GM19238 (cell line): ENCODE results near the gene IL9.
A peak's percentile ranks its signal among the peaks of the same experiment; 100 is the strongest.

Experiments used
- DNase-seq: peaks from one replicate; pipeline ENCODE4 v3.0.0; 2011; ENCODE audit warnings: low spot score; ENCODE audit not compliant: insufficient read length

IL9 gene

DNA sequence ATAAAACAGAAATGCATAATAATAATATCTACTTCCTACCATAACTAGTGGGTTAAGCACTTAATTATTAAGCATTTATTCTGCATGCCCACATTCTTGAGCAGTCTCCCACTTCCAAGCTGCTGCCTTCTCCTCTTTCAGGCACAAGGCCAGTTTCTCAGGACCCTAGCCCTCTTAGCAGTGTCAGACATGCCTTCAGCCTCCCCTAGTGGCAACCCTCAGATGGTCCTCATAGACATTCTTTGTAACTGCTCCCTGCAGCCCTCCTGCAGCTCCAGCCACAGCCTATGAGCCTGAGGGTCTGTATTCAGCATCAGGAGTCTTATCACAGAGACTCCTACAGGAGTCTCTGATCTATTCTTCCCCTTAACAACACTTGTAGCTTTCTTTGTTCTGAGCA is 3.9 kb downstream of the IL9 start:
- DNase-seq = no peak

DNA sequence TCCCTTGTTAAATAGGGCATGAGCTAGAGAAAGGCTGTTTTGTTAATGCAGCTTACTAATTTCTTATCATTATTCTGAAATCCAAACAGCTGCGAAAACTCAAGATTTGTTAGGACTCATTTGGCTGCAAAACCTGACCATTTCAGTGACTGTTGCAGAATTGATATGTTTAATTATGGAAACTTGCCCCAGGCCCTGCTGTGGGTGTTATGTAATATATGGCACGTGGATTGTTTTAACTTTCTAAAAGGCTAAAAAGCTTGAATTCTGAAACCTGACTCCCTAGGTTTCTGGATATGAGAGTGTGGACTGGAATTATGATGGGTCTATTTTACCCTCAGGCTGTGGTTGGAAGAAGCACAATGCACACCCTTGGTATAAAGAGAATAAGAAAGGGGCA is 4.4 kb downstream of the IL9 start:
- no peak for DNase-seq

DNA sequence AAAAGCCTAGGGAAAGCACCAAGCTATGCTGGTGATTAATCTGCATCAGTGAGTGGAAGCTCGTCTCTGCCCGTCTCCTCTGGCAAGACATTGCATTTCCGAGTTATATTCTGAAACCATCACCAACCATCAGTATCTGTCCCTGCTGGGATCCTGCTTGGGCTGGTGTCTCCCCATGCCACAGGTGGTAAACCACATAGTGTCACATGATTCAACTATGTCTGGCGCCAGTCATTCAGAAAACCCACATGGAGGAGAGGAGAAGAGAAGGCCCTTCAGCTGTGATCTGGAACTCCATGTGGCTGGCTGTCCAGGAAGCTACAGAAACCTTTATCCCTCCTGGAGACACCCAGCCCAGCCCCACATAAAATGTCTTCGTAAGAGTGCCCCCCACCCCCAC is 4.8 kb downstream of the IL9 start:
- DNase-seq = no peak

DNA sequence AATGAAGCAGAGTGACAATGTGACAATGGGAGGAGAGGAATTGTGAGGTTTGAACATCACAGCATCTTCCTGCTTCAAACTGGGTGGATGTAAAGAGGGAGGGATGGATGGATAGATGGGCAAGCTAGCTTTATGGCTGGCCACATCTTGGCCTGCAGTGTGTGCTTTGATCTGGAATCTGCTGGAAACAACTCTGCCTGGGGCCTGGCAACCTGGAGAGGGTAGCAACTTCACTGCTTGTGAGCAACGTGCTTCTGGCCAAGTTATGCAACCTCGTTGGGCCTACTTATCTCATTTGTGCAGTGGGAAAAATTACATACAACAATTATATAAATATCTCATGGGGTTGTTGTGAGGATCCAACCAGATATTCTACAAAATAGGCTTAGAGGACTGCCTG is 5.3 kb downstream of the IL9 start:
- DNase-seq = no peak

DNA sequence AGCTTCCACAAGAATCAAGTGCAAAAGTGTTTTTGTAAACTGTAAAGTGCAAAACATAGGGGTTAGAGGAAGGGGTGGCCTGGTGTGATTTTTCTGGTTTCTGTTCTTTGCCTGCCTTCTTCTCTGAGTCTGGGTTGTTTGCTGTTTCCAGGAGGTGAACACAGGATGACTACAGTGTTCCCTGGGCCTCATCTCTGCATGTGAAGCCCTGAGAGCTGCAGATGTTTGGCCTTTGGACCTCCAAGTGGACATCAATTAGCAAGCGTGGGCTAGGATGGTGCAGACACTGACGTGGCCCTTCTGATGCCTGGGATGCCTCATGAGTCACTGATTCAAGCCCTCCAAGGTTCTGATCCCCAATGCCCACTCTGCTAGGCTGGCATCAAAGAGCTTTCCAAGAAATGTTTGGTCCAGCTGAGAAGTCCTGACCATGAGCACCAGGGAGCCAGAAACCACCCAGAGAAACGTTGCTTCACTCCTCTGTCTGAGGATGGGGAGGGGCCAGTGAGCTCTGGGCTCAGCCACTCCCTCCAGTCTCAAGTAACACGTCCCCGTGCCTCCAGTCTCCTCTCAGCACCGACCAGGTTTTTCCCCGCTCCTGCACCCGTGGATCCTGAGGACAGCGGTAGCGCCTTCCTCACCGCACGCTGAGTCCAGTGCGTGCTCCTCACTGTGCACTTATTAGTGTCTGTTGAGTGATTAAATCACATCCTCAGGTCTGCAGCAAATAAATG is 7.6 kb downstream of the IL9 start:
- no peak for DNase-seq

DNA sequence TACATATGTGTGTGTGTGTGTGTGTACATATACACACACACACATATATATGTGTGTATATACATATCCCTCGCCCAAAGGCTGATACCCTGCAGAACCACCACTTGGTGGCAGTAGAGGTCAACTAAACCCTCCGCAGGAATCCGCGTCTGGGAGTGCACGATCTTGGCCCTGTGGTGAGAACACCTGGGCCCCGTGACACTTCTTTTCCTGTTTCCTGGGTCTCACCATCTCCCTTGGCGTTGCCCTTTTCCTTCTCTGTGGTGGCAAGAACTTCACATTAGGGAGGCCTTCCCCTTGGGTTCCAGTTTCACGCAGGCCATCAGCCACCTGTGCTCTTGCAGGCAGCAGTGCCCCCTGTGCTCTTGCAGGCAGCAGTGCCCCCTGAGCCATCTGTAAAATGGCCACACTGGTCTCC is 8.2 kb downstream of the IL9 start:
- DNase-seq = peak; percentile 57

DNA sequence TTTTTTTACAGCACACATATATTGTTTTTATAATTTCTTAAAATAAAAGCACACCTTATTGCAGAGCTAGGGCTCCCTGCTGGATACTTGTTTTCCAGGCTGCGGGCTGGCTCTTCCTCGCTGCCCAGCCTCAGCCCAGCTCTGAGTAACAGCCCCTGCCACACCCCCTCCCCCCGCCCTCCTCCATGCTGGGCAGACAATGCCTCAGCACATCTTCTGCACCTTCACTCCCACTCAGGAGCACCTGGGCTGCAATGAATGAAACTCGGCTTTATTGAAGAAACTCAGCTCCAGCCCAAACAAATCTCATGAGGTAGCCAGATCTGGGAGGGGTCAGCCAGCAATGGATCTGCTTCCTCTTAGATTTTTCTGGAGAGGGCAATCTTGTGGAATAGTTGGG is 9.5 kb downstream of the IL9 start:
- DNase-seq = no peak

DNA sequence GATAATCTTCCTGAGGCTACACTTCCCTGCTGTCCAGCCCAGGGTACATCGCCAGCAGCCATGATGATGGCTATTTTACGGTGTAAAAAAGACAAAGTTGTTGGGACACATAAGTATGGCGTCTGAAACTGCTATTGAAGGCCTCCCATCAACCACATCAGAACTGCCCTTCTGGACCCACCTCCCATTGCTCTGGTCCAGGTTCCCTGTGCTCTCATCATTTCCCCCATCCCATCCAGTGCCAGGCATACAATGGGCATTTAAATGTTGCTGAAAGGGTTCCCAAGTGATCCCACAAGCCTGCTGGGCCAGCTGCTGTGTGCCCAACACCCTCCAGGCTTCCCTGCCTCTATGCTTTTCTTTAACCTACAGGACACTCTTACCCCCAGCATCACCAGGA is 10.6 kb downstream of the IL9 start:
- DNase-seq = no peak

DNA sequence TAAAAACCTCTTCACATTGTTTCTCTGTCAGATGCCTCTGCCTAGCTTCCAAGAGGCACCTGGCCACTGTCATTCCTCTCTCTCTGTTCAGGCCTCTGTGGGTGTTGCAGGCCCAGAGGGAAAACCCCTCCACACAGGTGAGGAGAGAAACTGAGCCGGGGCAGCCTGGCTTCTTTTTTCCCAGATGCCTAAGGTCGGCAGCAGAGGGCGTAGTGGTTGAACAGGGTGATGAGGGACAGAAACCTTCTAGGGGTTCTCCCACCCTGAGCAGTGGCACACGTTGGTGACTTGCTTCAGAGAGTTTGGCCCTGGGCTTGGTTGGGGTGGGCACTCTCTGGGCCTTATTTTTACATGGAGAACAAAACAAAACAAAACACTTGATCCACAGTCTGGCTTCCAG is 12.2 kb downstream of the IL9 start:
- DNase-seq = no peak

DNA sequence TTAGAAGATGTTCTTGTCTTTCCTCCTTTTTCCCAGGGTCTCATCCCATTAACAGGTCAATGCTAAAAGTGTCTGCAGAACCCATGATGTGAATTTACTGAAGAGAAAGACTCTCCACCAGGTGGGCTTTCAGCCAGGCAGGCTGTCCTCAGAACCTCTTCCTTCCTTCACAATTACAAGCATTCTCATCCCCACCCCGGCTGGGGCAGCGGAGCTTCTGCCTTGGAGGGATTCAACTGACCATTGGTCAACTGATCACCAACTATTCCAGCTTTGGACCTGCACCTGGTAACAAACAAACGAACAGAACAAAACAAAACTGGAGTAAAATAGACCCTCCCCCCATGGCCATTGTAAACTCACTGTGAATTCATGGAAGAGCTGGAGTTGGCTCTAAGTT is 12.6 kb downstream of the IL9 start:
- no peak for DNase-seq

DNA sequence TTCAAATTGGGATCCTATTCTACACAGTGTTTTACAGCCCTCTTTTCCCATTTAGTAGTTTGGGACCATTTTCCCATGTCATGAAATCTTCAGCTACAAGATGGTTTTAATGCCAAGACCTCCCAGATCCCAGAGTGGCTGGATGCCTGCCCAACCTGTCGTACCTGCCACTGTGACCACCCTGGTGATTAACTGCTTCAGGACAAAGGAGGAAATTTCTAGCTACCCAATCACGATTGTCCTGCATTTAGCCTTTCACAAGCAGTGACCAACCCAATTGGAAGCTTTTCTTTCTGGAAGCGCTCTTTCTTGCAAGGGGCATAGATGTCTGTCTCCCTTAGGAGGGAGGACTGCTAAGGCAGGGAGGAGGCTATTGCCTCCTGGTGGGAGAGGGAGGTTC is 13.8 kb downstream of the IL9 start:
- DNase-seq = no peak

DNA sequence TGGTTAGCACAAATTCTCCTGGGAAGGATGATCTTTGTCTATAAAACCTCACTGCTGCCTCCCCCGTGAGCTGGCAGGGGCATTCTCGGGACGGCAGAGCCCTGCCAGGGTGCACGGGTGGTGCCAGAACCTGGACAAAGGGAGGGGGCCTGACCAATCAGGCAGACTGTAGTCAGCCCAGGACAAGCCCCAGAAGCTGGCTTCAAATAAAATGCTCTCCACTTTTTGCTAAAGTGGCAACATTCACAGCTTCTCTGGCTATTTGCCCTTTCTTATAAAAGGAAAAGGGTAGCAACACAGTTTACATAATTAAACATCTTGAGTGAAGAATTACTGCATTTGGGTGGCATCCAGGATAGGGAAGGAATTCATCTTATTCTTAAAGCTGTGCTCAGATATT is 14.4 kb downstream of the IL9 start:
- DNase-seq = no peak

DNA sequence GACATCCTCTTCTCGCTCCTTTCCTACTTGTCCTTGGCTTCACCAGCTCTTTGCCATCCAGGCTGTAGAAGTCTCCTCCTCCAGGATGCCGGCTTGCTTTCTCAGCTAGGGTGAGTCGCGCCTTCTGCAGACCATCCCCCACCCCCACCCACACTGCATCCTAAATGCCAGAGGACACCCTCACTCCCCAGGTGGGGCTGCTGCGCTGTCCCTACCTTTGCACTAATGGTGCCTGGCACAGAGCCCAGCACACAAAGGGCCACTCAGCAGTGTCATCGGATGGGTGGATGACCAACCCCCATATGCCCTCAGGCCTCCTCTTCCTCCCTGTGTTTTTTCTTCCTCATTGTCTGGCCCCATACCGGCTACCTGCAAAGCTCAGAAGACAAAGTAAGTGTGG is 14.8 kb downstream of the IL9 start:
- no peak for DNase-seq

DNA sequence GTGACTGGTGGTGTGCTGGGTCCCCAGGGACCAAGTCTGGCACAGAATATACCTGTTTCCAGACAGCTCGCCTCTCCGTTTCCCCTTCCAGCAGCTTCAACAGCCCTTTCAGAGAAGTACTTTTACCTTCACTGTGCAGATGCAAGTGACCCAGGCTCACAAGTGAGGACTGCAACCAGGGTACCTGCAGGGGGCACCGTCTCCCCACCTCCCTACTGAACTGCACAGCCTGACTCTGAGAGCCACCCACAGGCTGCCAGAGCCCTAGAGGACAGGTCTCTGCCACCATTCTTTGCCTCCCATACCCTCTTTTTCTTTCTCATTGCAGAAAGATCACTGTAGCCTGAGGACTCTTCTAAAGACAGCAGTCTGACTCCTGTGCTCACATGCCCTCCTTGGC is 15.4 kb downstream of the IL9 start:
- DNase-seq = no peak

DNA sequence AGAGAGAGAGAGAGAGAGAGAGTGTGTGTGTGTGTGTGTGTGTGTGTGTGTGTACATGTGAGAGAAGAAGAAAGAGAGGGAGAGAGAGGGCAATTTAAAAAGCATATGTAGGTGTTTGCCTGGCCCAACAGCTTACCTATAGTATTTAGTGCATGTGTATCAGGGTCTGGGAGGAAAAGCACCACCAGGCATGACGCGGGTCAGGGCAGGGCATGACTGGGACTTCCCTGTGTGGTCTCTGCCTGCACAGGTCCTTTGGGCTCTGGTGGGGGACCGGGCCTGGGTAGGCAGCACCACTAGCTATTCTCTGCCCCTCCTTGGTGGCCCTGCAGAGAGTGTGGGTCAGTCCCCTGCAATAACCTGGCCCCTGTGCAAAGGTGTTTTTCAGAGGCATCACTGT is 16.1 kb downstream of the IL9 start:
- no peak for DNase-seq

DNA sequence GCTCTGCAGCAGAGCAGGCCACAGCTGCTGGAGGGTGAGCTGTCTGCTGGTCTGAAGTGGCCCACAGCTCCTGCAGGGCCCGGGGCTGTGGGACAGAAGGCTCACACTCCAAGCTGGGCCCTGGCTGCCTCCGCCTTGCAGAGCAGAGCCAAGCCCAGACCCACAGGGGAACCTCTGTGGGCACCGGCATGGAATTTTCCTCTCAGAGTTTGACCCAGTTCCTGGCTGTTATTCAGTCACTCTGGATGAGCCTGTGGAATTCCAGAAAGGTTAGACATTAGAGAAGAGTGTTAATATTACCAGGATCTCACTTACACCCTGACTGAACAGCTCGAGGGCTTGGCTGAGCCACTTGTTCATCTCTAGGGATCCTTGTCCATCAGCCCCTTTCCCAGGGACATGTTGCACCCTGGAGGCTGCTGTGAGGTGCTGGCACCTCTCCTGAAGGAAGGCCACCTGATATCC is 17.5 kb downstream of the IL9 start:
- DNase-seq = no peak

DNA sequence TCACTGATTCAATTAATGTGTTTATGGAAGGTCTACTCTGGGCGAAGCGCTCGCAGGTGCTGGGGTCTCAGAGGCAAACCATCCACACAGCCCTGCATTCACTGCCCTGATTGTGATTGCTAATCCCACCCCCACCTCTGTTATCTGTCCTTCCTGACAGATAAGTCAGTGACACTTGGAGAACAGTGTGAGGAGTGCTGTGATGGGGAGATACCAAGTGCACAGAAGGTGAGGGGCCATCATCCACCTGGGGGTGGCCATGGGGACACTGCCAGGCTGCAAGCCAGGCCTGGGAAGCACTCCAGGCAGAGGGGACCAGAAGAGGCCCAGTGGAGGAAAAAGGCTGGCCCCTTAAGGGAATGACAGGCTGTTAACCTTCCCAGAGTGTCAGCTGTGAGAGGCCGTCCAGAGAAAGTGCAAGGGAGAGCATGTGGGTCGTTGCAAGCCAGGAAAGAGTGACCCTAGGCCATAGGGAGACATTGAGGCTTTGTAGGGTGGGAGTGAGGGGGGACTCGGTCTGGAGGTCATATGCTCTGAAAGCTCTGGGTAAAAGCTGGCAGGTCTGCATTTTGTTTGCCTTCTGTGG is 18.0 kb downstream of the IL9 start:
- no peak for DNase-seq

DNA sequence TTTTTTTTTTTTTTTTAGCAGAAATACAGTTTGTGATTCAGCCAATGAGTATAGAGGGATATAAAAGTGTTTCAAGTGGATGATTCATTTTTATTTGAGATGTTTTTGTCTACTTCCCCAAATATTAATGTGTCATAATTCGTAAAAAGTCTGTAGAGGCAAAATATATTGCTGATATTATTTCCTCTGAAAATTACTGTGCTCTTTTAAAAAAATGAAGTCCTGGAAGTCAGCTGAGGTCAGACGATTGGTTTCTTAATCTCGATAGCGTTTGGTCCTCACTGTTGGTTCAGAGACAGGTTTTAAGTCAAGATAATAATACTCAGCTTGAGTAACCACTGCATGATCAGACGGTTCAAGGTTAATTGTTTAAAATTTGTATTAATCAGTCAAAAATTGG is 19.5 kb downstream of the IL9 start:
- no peak for DNase-seq

DNA sequence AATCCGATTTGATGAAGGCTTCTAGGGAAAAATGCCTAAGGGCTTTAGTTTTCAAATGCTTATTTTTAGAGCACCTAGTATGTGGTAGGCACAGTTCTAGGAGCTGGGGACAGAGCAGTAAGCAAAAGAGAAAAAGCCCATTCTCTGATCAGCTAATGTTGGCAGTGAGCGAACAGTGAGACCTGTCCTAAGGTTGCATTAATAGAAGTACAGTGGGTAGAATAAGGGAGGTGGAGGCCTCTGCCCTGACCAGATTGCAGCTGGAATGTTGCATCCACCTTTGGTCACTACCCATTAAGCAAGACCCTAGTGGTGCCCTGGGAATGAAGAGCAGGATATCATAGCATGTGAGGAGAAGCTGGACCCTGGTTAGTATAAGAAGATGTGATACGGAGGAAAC is 20.1 kb downstream of the IL9 start:
- DNase-seq = no peak

DNA sequence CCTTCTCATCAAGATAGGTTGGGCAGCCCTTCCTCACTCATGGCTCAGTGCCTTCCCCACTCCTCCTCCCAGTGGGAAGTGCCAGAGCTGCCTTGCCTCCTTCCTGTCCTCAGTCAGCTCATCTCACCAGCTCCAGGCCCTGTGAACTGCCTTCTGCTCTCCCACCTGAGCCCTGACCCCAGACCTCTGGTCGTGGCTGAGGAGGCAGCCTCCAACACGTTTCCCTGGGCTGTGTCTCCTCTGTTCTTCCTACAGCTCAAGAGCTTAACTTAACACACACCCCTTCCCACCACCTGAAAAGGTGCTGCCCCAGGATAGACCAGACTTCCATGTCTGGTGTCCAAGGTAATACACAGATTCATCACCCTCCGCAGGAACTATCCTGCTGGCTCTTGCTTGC is 21.2 kb downstream of the IL9 start:
- DNase-seq = no peak

DNA sequence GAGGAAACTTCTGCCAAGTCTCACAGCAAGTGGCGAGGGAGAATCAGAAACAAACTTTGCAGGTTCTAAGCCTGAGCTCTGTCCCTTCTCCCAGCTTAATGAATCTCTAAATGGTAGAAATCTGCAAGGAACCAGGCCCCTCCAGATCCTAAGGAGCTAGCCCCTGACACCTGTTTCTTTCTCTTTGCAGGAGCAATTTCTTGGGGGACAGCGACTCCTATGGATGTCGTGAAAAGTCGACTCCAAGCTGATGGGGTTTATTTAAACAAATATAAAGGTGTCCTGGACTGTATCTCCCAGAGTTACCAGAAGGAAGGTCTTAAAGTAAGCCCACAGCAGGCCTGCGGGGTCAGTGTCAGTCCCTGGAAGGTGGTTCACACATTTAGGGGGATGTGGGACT is 21.8 kb downstream of the IL9 start:
- DNase-seq = no peak

DNA sequence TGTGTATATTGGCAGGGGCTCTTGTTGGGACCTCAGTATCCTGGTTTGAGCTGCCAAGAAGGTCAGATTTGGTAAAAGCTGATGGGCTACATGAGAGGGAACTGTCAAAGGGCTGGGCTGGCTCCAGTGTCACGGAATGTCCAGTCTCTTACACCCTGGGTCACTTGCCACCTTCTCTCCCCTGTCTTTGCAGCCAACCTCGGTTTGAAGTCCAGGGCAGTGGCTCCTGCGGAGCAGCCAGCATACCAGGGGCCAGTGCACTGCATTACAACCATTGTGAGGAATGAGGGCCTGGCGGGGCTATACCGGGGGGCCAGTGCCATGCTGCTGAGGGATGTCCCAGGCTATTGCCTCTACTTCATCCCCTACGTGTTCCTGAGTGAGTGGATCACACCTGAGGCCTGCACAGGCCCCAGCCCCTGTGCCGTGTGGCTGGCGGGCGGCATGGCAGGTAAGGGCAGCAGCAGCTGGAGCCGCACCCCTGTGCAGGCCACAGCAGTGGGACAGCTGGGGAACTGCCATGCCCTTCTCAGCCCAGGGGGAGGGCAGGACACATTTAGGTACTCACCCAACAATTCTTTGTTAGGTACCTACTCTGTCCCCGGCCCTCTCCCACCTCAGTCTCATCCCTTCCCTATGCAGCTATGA is 24.2 kb downstream of the IL9 start:
- DNase-seq = no peak

DNA sequence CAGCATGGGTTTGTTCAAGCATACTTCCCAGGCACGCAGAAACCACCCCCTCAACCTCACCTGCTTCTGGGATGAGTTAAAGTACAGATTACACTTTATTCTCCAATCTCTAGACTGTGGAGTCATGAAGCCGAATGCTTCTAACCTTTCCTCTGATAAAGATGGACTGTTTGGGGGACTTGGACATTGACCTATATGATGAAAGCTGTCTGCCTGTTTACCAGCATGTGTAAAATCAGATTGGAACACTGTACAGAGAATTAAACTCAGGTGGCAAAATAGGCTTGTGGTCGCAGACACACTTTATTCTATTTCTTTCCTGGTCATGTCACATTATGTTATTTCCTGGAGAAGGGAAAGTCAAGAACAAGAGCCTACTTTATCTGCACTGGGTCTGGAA is 25.7 kb downstream of the IL9 start:
- no peak for DNase-seq
